GM12864 (cell line): ENCODE measurements around the gene SLC41A1.
A peak's percentile ranks its signal among the peaks of the same experiment; 100 is the strongest.

Experiments used
- DNase-seq: peaks from one replicate; pipeline ENCODE4 v3.0.0-alpha.2; 2011; ENCODE audit warnings: low read depth
- H3K4me3 ChIP-seq: 2 replicates; pipeline ENCODE4 v1.5.1; 2011; ENCODE audit warnings: mild to moderate bottlenecking, low read depth, low read length, control low read depth
- CTCF ChIP-seq: IDR thresholded peaks from 2 replicates; pipeline ENCODE4 v1.5.1; 2011; ENCODE audit warnings: low read depth, mild to moderate bottlenecking, moderate library complexity, low read length, control low read depth, inconsistent platforms; ENCODE audit errors: missing control alignments

The SLC41A1 gene

GRCh38 chr1:205775717-205776056 lies 37.3 kb downstream of the SLC41A1 start:
- DNase-seq, result no peak
- H3K4me3 ChIP-seq, result peak overlapping the region; percentile 70; the same call in 1 of the 2 replicates
- no peak for TF ChIP-seq CTCF

DNA sequence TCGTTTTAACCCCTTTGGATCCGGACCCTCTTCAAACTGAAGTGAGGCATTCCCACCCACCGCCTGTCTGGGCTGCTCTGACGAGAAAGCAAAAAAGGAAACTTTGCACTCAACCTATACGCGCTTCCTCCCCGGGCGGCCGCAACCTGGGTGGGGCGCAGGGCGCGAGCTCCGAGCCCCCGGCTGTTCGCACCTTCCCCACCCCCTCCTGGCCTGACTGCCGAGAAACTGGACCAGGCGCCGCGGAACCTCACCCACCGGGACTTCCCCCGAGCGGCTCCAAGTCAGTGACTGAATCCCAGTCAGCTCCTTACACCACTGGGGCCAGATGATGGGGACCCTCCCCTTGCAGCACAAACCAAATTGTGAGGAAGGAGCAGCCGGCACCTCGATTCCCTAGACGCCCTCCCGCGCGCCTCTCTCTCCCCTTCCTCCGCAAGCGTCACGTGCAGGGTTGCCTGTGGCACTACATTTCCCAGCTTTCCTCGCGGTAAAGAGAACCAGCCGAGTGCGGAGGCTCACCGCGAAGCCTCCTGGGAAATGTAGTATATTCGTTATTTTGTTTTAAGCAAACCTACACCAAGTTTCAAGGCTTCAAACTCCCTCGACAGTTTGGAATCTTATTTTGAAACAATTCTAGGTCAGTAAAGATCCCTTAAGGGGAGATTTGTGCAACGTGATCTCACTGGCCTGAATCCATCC lies 37.8 kb downstream of the SLC41A1 start, which contains the start of gene RAB29:
Gene RAB29, minus strand, starts transcription at position 468 of the 702 bp plus-strand sequence. CDS start 526 bp downstream, outside the sequence.
- TF ChIP-seq CTCF, result no peak
- peak; percentile 72 for DNase-seq
- peak within 1 kb of the TSS; percentile 70 for H3K4me3 ChIP-seq

DNA sequence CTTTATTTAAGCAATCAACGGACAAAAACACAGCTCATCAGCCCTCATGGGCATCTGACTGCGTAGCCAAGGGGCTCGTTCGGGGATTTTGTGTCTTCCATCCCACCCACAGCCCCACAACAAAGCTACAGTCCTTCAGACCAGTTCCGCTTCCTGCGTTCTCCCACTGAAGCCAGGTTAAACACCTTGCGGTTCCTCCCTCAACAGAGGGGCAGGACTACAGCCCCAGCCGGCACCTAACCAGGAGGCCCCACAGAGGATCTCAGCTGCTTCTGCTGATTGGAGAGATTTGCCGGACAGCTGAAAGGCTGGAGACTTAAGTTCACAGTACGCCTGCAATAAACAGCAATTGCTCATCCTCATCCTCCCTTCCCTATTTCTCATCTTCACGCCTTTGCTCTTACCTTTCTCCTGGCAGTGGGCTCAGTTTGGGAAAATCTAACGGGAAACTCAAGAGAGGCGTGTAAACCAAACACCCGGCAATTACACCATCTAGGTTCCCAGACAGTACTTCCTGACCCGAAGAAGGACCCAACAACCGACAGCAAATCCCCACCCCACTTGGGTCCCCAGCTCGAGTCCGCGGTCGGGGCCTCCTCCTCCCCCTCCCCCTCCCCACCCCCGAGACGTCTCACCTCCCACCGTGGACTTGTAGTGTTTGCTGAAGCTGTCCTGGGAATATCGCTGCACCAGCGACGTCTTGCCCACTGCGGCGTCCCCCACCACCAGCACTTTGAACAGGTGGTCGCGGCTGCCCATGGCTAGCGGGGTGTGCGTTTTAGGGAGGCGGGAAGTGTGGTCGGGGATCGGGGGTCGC lies 38.6 kb downstream of the SLC41A1 start:
- DNase-seq, result peak; percentile 38
- TF ChIP-seq CTCF, result no peak
- peak overlapping the region; percentile 70 for H3K4me3 ChIP-seq

GRCh38 chr1:205772607-205773032 lies 40.4 kb downstream of the SLC41A1 start:
- H3K4me3 ChIP-seq, result no peak overlapping the region
- DNase-seq, result peak; percentile 38
- no peak for TF ChIP-seq CTCF

GRCh38 chr1:205770618-205771017 lies 42.4 kb downstream of the SLC41A1 start:
- no peak overlapping the region for H3K4me3 ChIP-seq
- no peak for TF ChIP-seq CTCF
- DNase-seq, result no peak

- no peak overlapping the region for H3K4me3 ChIP-seq
- no peak for TF ChIP-seq CTCF
- DNase-seq, result no peak
These were observed 43.2 kb downstream of the SLC41A1 start for GRCh38 chr1:205769641-205770365.
